ENCODE measurements around the gene GEMIN4.

GRCh38 chr17:750431-751037, 1.5 kb downstream of the GEMIN4 start:
- TF ChIP-seq CTCF (IDR thresholded peaks at IDR 0.05; ENCODE audit: low read depth, low read length), result no peak
- TF ChIP-seq EZH2phosphoT487 (IDR thresholded peaks at IDR 0.05; ENCODE audit: low read depth), result no peak
